ENCODE data around the gene PACRG.

DNA sequence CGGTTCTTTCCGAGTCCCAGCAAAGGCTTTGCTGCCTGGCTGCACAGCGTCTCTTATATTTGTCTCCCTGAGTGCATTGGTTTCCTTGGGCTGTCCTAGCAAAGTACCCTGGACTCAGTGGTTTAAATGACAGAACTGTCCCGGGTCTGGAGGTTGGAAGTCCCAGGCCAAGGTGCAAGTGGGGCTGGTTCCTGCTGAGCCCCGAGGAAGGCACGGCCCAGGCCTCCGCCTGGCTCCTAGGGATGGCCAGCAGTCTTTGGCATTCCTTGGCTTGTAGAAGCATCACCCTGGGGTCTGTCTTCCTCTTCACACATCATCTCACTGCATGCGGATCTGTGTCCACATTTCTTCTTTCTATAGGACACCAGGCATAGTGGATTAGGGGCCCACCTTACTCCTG, 621.9 kb downstream of the PACRG start:
- TF ChIP-seq POLR2A (IDR thresholded peaks at IDR 0.05; ENCODE audit: low read length): no peak
- TF ChIP-seq GATA1 (IDR thresholded peaks at IDR 0.05; ENCODE audit: low read depth, low read length): no peak
